Rectal smooth muscle tissue (tissue), 1 donor: ENCODE data around the gene DGKG.
A peak's percentile ranks its signal among the peaks of the same experiment; 100 is the strongest.

ENCODE experiments used
- H3K27ac ChIP-seq: one replicate; pipeline ENCODE4 v1.7.0; 2013; ENCODE audit warnings: low read depth, low read length, inconsistent platforms
- H3K27me3 ChIP-seq: one replicate; pipeline ENCODE4 v1.7.0; 2013; ENCODE audit warnings: low read length; ENCODE audit not compliant: control insufficient read depth, insufficient read depth
- H3K36me3 ChIP-seq: one replicate; pipeline ENCODE4 v1.7.0; 2013; ENCODE audit warnings: low read length; ENCODE audit not compliant: control insufficient read depth, insufficient read depth
- H3K4me1 ChIP-seq: one replicate; pipeline ENCODE4 v1.7.0; 2013; ENCODE audit warnings: low read length; ENCODE audit not compliant: control insufficient read depth, insufficient read depth
- H3K4me3 ChIP-seq: one replicate; pipeline ENCODE4 v1.7.0; 2013; ENCODE audit warnings: low read length
- H3K9ac ChIP-seq: one replicate; pipeline ENCODE4 v1.7.0; 2013; ENCODE audit warnings: low read length

Gene DGKG

GRCh38 chr3:186118692-186119091 lies 243.3 kb downstream of the DGKG start:
- Histone ChIP-seq H3K27me3 (peaks cover 5% of the 10 kb centered on the region), H3K27ac (no peak overlapping the region), H3K9ac (no peak overlapping the region), H3K4me1 (no peaks in the 10 kb centered on the region), H3K36me3 (no peaks in the 10 kb centered on the region), H3K4me3 (no peak overlapping the region)

GRCh38 chr3:186117521-186118134 lies 244.4 kb downstream of the DGKG start:
- no peak overlapping the region for H3K9ac ChIP-seq
- H3K4me1 ChIP-seq, result no peaks in the 10 kb centered on the region
- no peak overlapping the region for H3K4me3 ChIP-seq
- no peaks in the 10 kb centered on the region for H3K36me3 ChIP-seq
- peaks cover 5% of the 10 kb centered on the region for H3K27me3 ChIP-seq
- no peak overlapping the region for H3K27ac ChIP-seq

- Histone ChIP-seq H3K9ac (no peak overlapping the region), H3K36me3 (no peaks in the 10 kb centered on the region), H3K27ac (no peak overlapping the region), H3K4me3 (no peak overlapping the region), H3K4me1 (peaks cover 2% of the 10 kb centered on the region), H3K27me3 (peaks cover 14% of the 10 kb centered on the region)
Observed at GRCh38 chr3:186115239-186115996, 246.6 kb downstream of the DGKG start.

GRCh38 chr3:186110975-186111974 lies 250.8 kb downstream of the DGKG start:
- Histone ChIP-seq H3K36me3 (no peaks in the 10 kb centered on the region), H3K4me1 (peaks cover 11% of the 10 kb centered on the region), H3K4me3 (peak overlapping the region; percentile 71), H3K27me3 (peaks cover 17% of the 10 kb centered on the region), H3K9ac (no peak overlapping the region), H3K27ac (no peak overlapping the region)

GRCh38 chr3:186109897-186110803 lies 251.9 kb downstream of the DGKG start:
- H3K9ac ChIP-seq, result peak overlapping the region; percentile 1
- H3K27ac ChIP-seq, result peak overlapping the region; percentile 48
- no peaks in the 10 kb centered on the region for H3K36me3 ChIP-seq
- H3K4me3 ChIP-seq, result peak overlapping the region; percentile 71
- H3K27me3 ChIP-seq, result peaks cover 20% of the 10 kb centered on the region
- H3K4me1 ChIP-seq, result peaks cover 11% of the 10 kb centered on the region

GRCh38 chr3:186108941-186109865 lies 252.8 kb downstream of the DGKG start, which contains the start of gene ETV5:
Gene ETV5, minus strand, starts transcription at chr3:186109089. Its CDS starts 3,221 bp downstream, at chr3:186105868.
- peak within 1 kb of the TSS; percentile 1 for H3K9ac ChIP-seq
- H3K36me3 ChIP-seq, result no peaks in the 10 kb centered on the region
- H3K27me3 ChIP-seq, result peaks cover 19% of the 10 kb centered on the region
- peak within 1 kb of the TSS; percentile 67 for H3K27ac ChIP-seq
- H3K4me1 ChIP-seq, result peaks cover 11% of the 10 kb centered on the region
- peak within 1 kb of the TSS; percentile 71 for H3K4me3 ChIP-seq

GRCh38 chr3:186108106-186108940 lies 253.7 kb downstream of the DGKG start:
- H3K9ac ChIP-seq, result no peak overlapping the region
- peaks cover 11% of the 10 kb centered on the region for H3K4me1 ChIP-seq
- peak overlapping the region; percentile 70 for H3K4me3 ChIP-seq
- H3K36me3 ChIP-seq, result no peaks in the 10 kb centered on the region
- H3K27ac ChIP-seq, result peak overlapping the region; percentile 67
- H3K27me3 ChIP-seq, result peaks cover 15% of the 10 kb centered on the region

GRCh38 chr3:186107215-186108105 lies 254.6 kb downstream of the DGKG start:
- Histone ChIP-seq H3K27ac (no peak overlapping the region), H3K36me3 (no peaks in the 10 kb centered on the region), H3K27me3 (peaks cover 15% of the 10 kb centered on the region), H3K9ac (no peak overlapping the region), H3K4me1 (peaks cover 11% of the 10 kb centered on the region), H3K4me3 (peak overlapping the region; percentile 70)

- no peak overlapping the region for H3K27ac ChIP-seq
- peaks cover 10% of the 10 kb centered on the region for H3K4me1 ChIP-seq
- H3K27me3 ChIP-seq, result peaks cover 8% of the 10 kb centered on the region
- H3K4me3 ChIP-seq, result no peak overlapping the region
- H3K9ac ChIP-seq, result no peak overlapping the region
- H3K36me3 ChIP-seq, result no peaks in the 10 kb centered on the region
Observed at GRCh38 chr3:186105543-186105942, 256.5 kb downstream of the DGKG start.
